Measurements from ENCODE around the gene ZNF74. TPM values are rescaled to one million over a fixed set of nuclear protein-coding genes. Genes with fewer than 3 reads are reported as not detected.

ZNF74 gene
- total RNA-seq, 4 donors from 2014 or later, result 9.6 to 20.0 (median 15.0) TPM

DNA sequence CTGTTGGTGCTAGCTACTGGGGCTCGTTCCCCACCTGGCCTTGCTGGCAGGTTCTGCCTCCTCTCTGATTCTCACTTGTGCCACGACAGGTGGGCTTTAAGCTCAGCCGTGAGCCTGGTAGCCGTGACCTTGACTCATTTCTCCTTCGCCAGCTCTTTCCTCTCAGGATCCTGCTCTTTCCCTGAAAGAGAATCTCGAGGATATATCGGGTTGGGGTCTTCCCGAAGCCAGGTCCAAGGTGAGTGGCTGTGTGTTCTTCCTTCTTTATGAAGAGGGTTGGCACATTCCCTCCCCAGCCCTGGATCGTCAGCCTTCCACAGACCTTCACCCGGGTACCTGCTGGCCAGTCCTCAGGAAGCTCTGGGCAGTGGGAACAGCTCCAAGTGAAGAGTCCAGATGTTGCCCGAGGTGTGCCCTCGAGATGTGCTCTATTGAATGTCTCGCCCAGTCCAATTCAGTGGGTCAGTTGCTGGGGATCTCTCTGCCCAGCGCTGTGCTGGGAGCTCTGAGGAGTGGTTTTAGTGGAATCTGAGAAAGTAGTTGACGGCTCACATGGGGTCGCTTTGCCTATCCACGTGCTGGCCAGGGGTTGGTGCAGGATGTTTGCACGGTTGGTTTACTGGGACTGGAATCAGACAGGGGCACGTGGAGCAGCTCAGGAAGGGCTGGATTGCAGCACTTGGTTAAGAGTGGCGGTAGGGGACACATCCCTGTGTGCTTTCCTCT lies 1.4 kb downstream of the ZNF74 start:
- H3K27ac ChIP-seq (replicated peaks in 1 of 4), result no peak overlapping the region
- H3K27me3 ChIP-seq, result no peaks in the 10 kb centered on the region
- H3K4me1 ChIP-seq, result peaks cover 13 to 37% (median 28%) of the 10 kb centered on the region in 4 donors
- no peak for TF ChIP-seq POLR2AphosphoS5 (IDR thresholded peaks at IDR 0.05)
- no peak for TF ChIP-seq POLR2A (IDR thresholded peaks at IDR 0.05; ENCODE audit: low read depth)
- TF ChIP-seq, protein P1, sequence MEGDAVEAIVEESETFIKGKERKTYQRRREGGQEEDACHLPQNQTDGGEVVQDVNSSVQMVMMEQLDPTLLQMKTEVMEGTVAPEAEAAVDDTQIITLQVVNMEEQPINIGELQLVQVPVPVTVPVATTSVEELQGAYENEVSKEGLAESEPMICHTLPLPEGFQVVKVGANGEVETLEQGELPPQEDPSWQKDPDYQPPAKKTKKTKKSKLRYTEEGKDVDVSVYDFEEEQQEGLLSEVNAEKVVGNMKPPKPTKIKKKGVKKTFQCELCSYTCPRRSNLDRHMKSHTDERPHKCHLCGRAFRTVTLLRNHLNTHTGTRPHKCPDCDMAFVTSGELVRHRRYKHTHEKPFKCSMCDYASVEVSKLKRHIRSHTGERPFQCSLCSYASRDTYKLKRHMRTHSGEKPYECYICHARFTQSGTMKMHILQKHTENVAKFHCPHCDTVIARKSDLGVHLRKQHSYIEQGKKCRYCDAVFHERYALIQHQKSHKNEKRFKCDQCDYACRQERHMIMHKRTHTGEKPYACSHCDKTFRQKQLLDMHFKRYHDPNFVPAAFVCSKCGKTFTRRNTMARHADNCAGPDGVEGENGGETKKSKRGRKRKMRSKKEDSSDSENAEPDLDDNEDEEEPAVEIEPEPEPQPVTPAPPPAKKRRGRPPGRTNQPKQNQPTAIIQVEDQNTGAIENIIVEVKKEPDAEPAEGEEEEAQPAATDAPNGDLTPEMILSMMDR (IDR thresholded peaks at IDR 0.05), result no peak
- no peak for TF ChIP-seq EP300 (IDR thresholded peaks at IDR 0.05)
- 85% methylated on average over 16 of the region's 20 CpGs for WGBS
- H3K4me3 ChIP-seq, result peak overlapping the region; percentile 85 to 94 (median 86)
- no peaks in the 10 kb centered on the region for H3K9me3 ChIP-seq
- intact Hi-C loops (cut with DNase I), result loop anchor here (10.0 kb wide), 1 partner anchor 71 kb away; the partner anchor contains the start of gene DGCR6L
- no peaks in the 10 kb centered on the region for H3K36me3 ChIP-seq
- peak; percentile 89 for DNase-seq (ENCODE audit: extremely low spot score)

DNA sequence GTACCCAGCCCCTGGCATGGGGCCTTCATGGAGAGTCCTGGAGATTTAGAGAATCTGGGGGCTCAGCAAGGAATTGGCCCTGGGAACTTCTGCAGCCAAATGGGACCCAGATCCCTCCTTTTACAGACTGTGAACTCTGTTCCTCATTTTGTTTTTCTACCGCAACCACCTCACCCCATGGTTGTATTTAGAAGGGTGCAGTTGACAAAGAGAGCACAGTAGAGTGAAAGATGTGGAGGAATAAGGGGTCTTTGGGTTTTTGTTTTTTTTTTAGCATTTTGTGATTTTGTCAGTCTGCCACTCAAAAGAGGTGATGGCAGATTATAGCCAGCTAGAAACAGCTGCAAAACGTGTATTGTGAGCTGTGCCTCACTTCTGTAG lies 1.9 kb downstream of the ZNF74 start:
- Histone ChIP-seq H3K9me3 (no peaks in the 10 kb centered on the region), H3K27me3 (no peaks in the 10 kb centered on the region), H3K27ac (replicated peaks in 1 of 4) (no peak overlapping the region), H3K4me1 (peaks cover 13 to 37% (median 28%) of the 10 kb centered on the region in 4 donors), H3K4me3 (no peak overlapping the region), H3K36me3 (peaks cover 0 to 5% (median 5%) of the 10 kb centered on the region in 4 donors)
- intact Hi-C loops (cut with DNase I), result loop anchor here (10.0 kb wide), 1 partner anchor 71 kb away; the partner anchor contains the start of gene DGCR6L
- TF ChIP-seq POLR2A (IDR thresholded peaks at IDR 0.05; ENCODE audit: low read depth) (no peak), EP300 (IDR thresholded peaks at IDR 0.05) (no peak), POLR2AphosphoS5 (IDR thresholded peaks at IDR 0.05) (no peak)
- TF ChIP-seq, protein P1 (IDR thresholded peaks at IDR 0.05), result no peak
- 63% methylated on average over 2 of the region's 2 CpGs for WGBS
- DNase-seq (ENCODE audit: extremely low spot score), result no peak

DNA sequence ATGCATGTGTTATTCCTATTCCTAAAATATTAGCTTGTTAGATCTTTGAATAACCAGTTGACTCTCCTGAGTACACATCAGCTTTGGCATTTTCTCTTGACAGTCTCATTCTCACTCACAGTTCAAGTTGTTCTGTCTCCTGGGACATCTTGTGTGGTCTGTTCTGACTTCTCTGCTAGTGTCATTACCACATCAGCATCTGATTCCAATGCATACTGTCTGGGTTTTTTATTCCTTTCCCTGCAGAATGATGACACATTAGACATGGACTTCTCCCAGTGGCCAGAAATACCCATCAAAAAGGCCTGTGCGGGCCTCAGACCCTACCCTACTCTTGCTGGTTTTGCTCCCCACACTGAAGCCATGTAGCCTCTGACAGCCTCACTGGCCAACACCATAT lies 2.7 kb downstream of the ZNF74 start:
- H3K27ac ChIP-seq (replicated peaks in 1 of 4), result no peak overlapping the region
- no peak for DNase-seq (ENCODE audit: extremely low spot score)
- H3K4me3 ChIP-seq, result no peak overlapping the region
- TF ChIP-seq POLR2AphosphoS5 (IDR thresholded peaks at IDR 0.05), result no peak
- no peak for TF ChIP-seq POLR2A (IDR thresholded peaks at IDR 0.05; ENCODE audit: low read depth)
- TF ChIP-seq EP300 (IDR thresholded peaks at IDR 0.05), result no peak
- TF ChIP-seq, protein P1 (IDR thresholded peaks at IDR 0.05), result no peak
- H3K9me3 ChIP-seq, result no peaks in the 10 kb centered on the region
- H3K4me1 ChIP-seq, result peaks cover 13 to 37% (median 28%) of the 10 kb centered on the region in 4 donors
- 87% methylated on average over 1 of the region's 1 CpG for WGBS
- intact Hi-C loops (cut with DNase I), result loop anchor here (10.0 kb wide), 1 partner anchor 72 kb away; the partner anchor contains the start of gene DGCR6L
- peaks cover 0 to 12% (median 12%) of the 10 kb centered on the region in 4 donors for H3K36me3 ChIP-seq
- no peaks in the 10 kb centered on the region for H3K27me3 ChIP-seq

DNA sequence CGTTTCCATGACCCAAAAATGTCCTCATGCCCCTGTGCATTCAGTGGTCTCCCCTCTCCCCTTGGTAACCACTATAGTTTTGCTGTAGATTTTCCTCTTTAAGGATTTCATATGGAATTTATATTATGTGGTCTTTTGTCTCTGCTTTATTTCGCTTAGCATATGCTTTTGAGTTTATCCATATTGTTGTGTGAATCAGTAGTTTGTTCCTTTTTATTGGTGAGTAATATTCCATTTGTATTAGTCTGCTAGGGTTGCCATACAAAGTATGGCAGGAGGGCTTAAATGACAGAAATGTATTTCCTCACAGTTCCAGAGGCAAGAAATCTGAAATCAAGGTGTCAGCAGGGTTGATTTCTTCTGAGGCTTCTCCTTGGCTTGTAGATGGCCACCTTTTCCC lies 3.5 kb downstream of the ZNF74 start:
- DNase-seq (ENCODE audit: extremely low spot score), result no peak
- Histone ChIP-seq H3K27ac (replicated peaks in 1 of 4) (no peak overlapping the region), H3K9me3 (no peaks in the 10 kb centered on the region), H3K4me1 (peaks cover 13 to 37% (median 28%) of the 10 kb centered on the region in 4 donors), H3K27me3 (no peaks in the 10 kb centered on the region), H3K4me3 (no peak overlapping the region), H3K36me3 (peaks cover 0 to 21% (median 16%) of the 10 kb centered on the region in 4 donors)
- intact Hi-C loops (cut with DNase I), result loop anchor here (10.0 kb wide), 1 partner anchor 73 kb away; the partner anchor contains the start of gene DGCR6L
- WGBS, result 97% methylated on average over 2 of the region's 2 CpGs
- TF ChIP-seq POLR2AphosphoS5 (IDR thresholded peaks at IDR 0.05), result no peak
- no peak for TF ChIP-seq POLR2A (IDR thresholded peaks at IDR 0.05; ENCODE audit: low read depth)
- TF ChIP-seq, protein P1 (IDR thresholded peaks at IDR 0.05), result no peak
- no peak for TF ChIP-seq EP300 (IDR thresholded peaks at IDR 0.05)
